Hypothalamus (tissue), 51 donors: ENCODE data around the gene RPL36A.

ENCODE experiments used
- DNase-seq, 51 donors: peaks; one replicate each; lab custom pipeline; 2025; lab: John Stamatoyannopoulos, UW

RPL36A gene

GRCh38 chrX:101390664-101391525 is at the start of gene RPL36A:
Gene RPL36A, plus strand, starts transcription at chrX:101391011. Its CDS starts 33 bp downstream, at chrX:101391044.
- DNase-seq, result peak in 50 of 51 donors; percentile 2 to 85 (median 54)

DNA sequence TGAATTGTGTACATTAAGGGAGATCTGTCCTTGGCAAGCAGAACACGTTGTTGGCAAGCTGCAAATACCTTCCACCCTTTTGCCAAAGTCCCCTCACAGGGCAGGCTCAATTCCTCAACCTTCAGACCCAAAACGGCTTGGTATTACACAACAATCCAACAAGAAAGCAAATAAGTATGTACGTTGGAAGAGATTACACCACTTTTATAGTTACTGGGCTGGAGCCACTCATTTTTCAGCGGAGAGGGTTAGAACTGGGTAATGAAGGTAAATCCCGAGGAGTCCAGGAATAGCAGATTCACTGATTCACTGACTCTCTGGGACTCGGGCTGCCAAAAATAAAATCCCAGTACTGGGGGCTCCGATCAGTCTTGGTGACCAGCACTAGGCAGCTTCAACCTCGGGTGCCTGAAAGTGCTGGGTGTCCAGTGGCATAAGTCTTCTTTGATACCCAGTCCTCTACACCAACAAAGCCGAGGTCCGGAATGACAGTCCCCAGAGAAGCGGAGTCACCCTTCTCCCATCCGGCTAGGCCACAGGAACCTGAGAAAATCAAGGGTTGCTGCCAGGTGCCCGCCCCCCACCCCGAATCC is 42.9 kb upstream of the RPL36A start:
- peak in 4 of 51 donors; percentile 3 to 13 (median 4) for DNase-seq

DNA sequence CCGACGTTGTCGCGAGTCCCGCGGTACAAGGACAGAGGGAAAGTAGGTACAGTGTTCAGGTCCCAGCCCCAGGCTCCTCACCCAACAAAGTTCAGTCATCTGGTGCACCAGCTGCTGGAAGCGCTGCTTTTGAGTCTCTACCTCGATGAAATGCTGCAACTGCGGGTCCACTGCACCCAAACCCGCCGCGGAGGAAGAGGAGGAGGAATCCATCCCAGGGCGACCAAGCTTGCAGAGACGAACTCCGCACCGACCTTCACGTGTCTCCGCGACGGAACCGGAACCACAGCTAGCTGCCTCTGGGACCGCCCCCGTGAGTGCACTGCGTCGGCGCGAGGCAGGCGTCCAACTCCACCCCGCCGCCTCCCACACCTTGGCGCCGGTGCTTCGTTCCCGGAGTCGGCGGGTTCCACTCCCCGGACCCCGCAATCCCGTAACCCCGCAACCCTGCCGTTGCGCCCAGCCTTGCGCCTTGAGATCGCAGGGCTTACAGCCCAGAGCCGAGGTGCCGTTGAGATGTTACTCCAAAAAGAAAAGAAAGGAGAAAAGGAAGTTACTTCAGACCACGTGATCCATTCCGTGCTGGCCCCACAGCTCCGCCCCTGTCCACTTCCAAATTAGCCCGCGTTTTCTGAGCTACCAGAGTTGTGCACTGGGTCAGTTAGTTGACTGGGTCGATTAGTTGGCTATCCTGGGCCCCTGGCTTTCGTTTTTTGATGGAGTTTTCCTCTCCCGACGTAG is 42.2 kb upstream of the RPL36A start, which contains the start of gene TIMM8A:
Gene TIMM8A (minus strand): TSS at position 291 of the 741 bp plus-strand sequence. CDS start 78 bp downstream, at position 213.
- peak; percentile 1 to 83 (median 50) for DNase-seq

GRCh38 chrX:101349193-101349562 is 41.6 kb upstream of the RPL36A start:
- peak in 1 of 51 donors; percentile 7 for DNase-seq

DNA sequence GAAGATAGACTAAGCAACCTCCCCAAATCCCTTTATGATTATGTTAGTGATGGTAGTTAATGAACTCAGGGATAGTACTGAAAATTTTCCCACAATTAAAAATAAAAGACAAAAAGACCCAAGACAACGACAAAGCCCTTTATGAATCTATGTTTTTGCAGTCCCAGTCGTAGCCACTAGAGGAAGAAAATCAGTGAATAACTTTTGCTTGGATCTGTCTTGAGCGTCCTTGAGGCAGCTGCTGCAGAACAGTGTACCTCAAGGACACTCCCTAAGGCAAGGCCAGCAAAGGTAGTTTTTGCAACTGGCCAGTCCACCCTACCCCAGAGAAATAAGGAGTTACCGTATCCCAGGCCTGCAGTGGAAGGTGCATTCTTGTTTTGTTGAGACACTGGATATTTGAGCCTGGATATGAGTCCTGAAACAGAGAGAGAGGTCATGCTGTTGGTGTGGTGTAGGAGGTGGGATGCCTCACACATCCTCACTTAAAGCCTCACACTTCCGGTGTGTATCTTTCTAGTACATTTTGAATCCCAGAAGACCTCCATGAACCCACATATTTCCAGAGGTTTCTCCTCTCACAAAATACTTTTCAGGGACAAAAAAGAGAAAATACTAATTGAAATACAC is 33.5 kb upstream of the RPL36A start:
- no peak for DNase-seq

GRCh38 chrX:101359966-101360365 is 30.8 kb upstream of the RPL36A start:
- no peak for DNase-seq

GRCh38 chrX:101360390-101360789 is 30.4 kb upstream of the RPL36A start:
- DNase-seq, result no peak

DNA sequence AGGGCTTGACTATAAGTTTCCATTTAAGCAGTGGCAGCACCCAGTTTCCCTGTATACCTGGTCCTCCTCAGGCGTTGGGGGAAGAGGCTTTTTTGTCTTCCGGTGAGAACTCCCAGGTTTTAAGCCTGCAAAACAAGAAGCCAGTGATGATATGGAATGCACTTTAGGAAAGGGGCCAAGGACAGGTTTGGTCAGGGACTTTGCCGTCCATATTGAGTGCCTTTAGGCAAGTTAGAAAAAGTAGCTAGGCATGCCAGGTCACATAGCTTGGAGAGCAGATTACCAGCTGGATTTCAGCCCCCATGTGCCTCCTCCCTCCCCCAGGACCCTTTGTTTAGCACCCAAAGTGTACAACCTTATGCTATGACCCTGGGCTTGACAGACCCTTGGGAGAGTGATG is 28.7 kb upstream of the RPL36A start:
- DNase-seq, result no peak

- DNase-seq, result no peak
Measured at GRCh38 chrX:101362757-101363156, 28.1 kb upstream of the RPL36A start.

DNA sequence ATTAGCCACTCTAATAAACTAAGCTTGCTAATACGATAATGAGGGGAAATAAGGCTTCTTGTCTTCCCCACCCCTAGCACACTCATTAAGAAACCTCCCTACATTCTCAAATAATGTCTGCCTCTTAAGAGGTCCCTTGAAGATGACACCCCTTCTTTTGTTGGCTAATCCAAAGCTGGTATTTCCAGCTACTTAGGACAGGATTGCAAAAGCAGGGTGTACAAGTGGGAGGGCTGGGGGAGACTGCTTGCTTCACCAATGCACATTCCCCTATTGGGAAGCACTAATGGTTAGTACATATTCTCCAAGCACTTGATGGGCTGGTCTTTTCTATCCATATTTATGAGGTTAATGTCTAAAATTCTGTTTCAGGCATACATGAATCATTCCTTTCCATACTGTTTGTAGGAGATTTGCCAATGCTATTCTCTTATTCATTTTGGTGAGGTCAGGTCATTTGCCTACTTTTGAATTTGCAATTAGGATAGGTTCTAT is 25.5 kb upstream of the RPL36A start:
- no peak for DNase-seq

- DNase-seq, result no peak
Measured at GRCh38 chrX:101368800-101369199, 22.0 kb upstream of the RPL36A start.

- no peak for DNase-seq
Measured at GRCh38 chrX:101369687-101370086, 21.1 kb upstream of the RPL36A start.

DNA sequence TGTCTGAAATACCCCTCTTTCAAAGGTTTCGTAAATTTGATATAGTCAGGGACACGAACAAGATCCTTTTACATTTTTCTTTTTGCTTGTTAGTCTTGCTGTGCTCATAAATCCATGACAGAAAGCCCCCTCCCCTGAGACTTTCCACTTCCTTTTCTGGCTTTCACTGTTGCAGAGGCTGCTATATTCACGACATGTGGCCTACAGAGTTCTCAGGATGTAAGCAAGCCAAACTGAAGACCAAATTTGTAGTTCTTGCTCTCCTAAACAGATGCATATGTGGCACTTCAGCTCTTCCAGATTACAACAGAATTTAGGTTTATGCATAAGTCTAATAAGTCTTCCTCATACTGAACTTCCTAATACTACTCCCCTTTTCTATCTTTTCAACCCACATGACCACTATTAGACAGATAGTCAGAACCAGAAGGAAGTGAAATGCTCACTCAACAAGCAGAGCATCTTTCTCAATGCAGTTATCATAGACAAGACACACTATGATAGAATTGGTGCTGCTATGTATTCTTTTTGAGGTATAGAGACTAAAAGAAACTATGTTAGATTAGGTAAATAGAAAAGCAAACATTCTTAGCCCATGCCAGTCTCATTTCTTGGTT is 19.8 kb upstream of the RPL36A start:
- DNase-seq, result no peak

DNA sequence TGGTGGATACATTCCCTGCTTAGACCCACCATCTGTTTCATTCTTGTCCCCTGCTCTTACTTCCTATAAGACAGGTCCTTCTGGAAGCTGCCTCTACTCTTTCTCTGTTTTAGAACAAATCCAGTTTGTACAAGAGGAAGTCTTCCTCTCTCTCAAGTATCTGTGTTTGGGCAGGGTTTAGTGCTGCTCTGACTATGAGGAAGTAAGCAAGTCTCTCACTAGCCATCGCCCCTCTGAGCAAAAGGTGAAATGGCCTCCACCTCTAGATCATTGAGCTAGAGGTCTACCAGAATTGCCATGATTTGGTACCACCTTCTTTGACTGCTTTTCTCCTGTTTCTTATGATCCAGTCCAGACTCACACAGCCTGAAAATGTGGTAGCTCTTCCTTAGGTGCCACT is 13.3 kb upstream of the RPL36A start:
- no peak for DNase-seq

GRCh38 chrX:101383679-101384205 is 7.1 kb upstream of the RPL36A start:
- peak in 1 of 51 donors; percentile 0 for DNase-seq

GRCh38 chrX:101385026-101385684 is 5.7 kb upstream of the RPL36A start:
- DNase-seq, result peak in 1 of 51 donors; percentile 1

- peak in 5 of 51 donors; percentile 0 to 1 (median 0) for DNase-seq
Measured at GRCh38 chrX:101385795-101386541, 4.8 kb upstream of the RPL36A start, which contains the start of gene BTK. Gene BTK, minus strand, starts transcription at chrX:101386191. Its CDS starts 10,907 bp downstream, at chrX:101375284.

DNA sequence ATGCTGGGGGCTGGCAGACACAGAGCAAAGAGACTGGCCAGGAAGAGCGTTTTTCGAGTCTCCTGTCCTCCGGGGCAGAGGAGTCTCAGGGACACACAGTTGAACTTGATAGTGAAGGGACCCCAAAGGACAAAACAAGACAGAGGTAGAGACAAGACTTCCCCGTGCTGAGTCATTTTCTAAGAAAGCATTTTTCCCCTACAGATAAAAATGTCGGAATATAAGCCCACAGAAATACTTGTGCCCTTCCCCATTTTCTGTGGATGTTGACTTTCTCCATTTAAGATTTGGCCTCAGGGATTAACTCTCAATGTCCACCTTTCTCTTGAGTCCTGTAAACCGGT is 4.3 kb upstream of the RPL36A start:
- no peak for DNase-seq

DNA sequence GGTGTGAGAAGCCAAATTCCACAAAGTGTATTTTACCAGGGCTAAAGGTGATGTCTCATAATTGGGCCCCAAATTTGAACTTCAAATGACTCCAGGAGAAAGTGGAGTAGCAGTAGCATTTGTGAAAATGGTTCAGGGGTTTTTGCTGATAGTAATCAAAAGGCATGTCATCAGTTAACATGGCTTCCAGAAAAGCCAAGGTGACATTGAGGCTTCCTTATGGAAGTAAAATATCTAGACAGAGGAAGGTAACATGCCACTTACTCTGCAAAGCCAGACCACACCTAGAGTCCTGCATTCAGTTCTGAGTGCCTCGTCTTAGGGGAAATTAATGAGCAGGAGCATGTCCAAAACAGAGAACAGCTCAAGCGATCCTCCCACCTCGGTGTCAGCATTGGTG is 2.2 kb upstream of the RPL36A start:
- DNase-seq, result no peak
